SU-DHL-6 (cell line): ENCODE data around the gene PI4KA.

Source experiments
- CTCF ChIP-seq: fragments of 200-600 bp; sonication (generic); IDR thresholded peaks from one replicate; pipeline ENCODE4 v1.5.1; 2017; ENCODE audit warnings: antibody characterized with exemption, mild to moderate bottlenecking, low read length, moderate library complexity; ENCODE audit not compliant: insufficient read depth, poor library complexity, severe bottlenecking
- EZH2phosphoT487 ChIP-seq: fragments of 200-600 bp; sonication (generic), shearing (Covaris generic); conservative IDR thresholded peaks from 2 replicates; pipeline ENCODE4 v1.6.1; 2018; ENCODE audit warnings: mild to moderate bottlenecking, antibody characterized with exemption, low read length, moderate library complexity, mixed read lengths

DNA sequence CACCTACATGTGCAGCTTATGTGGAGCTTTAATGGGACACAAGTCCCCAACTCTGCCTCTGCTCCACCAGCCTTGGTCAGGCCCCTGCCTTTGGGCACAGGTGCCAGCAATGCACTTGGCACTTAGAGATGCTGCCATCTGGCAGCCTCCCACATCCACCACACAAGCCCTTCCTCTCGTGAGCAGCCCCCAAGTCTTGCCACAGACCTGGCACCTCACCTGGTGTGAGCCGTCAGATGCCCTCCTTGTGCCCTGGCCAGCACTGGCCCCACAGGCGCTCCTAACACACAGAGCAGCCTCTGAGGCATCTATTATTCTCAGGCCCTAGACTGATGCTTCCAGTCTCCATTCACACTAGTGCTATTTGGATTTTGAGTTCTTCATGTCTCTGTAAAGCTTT, 109.2 kb downstream of the PI4KA start:
- TF ChIP-seq CTCF: no peak
- no peak for TF ChIP-seq EZH2phosphoT487
